CD4-positive, alpha-beta T cell treated with Interleukin-10 for 1 hour (primary cell): ENCODE measurements around the gene THBD.

Experiments used
- DNase-seq: peaks from one replicate; pipeline ENCODE4 v3.0.0-alpha.2; 2020

THBD gene

DNA sequence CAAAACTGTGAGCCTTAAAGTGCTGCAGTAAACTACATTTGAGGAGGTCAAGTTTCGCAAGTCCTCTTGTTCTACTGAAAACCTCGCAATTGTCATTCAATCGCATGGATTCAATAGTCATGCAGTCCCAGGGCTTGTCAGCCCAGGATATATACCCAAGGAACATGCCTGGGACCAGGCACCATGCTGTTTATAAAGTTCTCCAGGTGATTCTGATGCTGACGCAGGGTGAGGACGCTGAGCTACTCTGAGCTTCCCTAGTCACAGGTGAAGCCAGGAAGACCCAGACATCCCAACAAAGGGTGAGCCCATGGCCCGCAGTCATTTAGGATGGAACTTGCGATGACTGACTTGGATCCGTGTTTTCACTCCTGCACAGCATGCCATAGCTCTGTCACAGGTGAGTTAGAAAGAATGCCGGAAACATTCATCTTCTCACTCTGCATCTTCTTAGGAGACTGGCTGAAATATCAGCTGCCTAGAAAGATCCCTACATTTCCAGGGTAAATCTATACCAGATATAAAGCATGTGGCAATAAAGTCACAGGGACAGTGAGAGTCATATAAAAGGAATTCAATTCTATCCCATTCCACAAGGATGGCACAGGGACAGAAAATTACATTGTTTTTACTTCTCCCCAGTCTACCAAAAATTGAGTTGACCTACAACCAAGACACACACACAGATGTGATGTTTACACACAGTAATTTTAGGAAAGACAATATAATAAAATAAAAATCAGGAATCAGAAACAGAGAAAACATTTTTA, 41.4 kb downstream of the THBD start:
- DNase-seq, result no peak

DNA sequence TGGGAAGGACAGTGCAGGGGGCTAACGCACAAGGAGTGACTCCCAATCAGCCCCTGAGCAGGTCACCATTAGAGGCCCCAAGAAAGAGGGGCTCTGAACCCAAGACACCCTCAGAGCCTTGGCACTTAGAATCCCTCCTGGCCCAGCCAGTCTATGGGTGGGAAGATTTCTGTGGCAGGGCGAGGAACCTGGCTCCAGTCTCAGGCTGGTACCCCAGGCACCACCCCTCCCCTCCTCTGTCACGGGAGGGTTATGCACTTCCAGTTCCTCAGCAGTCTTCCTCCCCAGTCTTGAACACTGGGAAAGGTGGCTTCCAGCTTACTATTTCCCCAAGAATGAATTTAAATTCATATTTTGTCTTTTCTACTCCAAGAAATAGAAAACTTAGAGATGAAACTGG, 42.0 kb downstream of the THBD start:
- DNase-seq, result no peak

DNA sequence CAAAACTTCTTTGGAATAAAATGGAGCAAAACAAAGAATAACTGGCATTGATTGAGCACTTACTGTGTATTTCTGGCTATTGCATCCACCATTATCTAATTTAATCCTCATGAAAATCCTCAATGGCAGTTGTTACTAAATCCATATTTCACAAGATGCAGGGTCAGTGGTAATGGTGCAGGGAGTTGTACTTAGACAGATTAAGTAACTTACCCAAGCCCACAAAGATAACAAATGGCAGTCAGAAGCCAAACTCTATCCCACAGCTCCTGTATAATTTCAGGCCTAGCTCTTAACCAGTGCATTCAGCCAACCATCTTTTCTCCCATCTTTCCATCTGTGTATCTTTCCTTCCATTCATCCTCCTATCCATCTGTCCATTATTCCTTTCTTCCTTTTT, 43.7 kb downstream of the THBD start:
- no peak for DNase-seq

DNA sequence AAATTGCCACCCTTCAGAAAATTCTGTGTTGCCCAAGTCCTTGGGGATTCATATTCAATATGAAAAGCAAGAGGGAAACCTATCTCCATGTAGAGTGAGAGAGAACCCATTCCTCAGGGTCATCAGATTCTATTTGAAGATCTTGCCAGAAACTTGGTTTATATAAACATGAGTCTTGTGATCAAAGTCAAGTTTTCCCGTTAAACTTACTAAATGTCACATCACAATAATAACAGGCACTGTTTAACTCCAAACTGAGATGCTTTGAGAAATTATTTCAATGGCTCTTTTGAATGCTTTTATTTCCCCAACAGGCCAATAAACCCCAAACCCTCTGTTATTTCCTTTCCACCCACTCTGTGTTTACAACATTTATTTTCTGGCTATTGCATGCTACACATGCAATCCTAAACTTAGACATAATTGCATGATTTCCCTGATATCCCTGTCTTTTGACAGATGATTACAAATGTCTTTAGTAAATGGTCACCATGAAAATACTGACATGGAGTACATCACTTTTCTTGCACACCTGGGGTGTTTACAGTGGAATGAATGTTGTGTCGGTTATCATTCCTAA, 45.5 kb downstream of the THBD start:
- no peak for DNase-seq

DNA sequence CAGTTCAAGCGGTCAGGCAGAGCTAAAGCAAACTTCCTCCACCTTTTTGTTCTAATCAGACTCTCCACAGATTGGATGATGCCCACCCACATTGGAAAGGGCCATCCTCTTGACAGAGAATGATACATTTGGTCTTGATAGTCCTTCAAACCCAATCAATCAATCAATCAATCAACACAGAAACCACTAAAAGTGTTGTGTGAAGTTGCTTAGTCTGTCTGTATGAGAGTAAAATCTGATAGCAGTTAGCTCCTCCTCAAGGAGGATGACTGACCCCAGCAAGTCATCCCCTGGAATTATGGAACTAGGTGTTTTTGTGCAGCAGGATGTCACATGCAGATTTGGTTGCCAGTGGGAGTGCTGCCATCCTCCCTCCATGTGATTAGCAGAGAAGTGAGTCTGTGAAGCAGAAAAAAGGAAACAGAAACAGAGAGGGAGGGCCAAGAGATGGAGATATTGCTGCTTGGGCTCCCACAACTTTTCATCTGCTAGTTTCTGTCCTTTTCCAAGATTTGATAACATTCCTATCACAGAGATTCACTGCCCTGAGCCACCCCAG, 46.3 kb downstream of the THBD start:
- DNase-seq, result no peak

DNA sequence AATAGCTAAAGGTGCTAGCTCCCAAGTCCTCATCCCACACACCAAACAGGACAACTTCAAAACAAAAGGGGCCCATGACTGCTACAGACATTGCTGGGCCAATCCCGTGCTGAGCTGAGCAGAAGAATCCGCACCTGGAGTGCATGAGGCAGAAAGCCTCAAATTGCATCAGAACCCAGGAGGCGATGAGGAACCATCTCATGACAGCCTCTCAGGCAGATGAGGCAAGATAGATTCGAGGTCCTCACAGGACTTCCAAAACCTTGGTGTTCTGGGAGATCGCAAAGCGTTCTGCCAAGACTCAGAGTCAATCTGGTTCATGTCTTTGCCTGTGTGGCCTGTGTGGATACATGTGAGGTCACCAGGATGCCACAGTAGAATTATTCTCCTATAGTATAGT, 47.2 kb downstream of the THBD start:
- no peak for DNase-seq

DNA sequence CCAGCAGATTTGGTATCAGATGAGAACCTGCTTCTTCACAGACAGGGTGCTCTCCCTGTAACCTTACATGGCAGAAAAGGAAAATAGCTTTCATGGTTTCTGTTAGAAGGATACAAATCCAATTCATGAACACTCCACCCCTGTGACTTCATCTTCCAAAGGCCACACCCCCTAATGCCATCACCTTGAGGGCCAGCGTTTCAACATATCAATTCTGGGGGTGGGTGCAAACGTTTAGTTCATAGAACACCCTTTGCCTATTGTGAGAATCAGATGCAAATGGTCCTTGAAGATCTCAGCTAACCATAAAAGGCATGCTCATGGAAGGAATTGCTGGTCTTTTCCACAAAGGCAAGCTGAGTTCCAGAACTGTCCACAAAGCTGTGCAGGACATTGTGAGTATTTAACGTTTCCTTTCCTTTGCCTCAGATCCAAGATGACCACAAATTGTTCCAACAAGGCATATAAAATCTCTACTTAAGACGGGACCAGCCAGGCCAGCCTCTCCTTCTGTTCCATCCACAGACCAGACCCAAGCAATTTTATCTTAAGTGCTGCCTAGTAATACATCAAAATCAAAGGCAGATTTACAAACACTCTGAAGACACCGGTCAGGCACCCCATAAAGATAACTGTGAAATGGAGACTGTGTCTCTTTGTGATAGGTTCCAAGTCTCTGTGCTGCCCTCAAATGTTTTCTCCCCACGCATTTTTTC, 49.1 kb downstream of the THBD start:
- no peak for DNase-seq

DNA sequence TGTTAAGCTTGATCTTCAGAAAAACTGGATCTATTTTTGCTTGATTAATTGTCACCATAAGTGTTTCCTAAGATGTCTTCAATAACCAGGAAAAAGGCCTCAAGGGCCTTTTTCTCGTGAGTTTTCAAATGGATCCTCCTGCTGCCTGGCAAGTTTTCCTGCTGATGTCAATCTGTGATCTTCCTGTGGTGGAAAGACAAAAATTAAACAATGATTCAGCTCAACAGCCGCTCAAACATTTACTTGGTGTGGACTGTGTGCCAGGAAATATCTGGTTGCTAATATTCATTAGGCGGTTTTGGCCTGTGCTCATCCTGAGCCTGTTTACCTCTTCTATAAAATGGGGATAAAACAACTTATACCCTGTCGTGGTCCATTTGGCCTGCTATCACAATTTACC, 49.7 kb downstream of the THBD start:
- DNase-seq, result no peak

DNA sequence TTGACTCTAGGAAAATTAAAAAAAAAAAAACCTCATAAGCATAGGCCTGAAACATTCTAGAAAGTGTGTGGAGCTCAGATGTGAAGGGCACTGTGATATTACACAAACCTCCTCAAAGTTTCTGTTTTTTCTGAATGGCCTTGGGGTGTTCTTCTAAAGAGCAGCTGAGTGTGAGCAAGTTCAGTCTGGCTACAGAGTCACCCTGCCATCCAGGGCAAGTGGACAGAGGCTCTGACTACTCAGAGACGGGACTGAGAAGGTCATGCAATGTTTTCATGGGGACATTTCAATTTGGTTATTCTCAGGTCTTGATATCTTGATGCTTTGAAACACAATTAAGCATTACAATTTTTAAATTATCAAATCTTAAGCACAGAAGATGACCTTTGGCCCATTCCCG, 51.0 kb downstream of the THBD start:
- no peak for DNase-seq

DNA sequence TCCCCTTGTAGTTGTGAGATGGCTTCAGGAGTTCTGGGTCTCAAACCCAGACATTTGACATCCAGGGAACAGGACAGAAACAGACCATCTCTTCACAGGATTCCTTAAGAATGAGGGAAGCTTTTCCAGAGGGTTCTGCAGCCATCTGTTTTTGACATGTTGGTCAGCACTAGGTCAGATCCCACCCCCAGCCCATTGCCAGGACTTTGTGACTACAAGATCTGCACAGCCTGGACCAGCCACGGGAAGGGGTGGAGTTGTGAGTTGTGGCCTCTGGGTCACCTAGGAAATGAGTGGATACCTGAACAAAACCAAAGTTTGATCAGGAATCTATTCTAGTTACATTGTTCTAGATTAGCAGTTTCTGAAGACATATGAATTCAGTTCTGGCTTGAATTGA, 53.5 kb downstream of the THBD start:
- DNase-seq, result no peak
